K562 (cell line): Measurements from ENCODE around the gene VAMP8. TPM values are rescaled to one million over a fixed set of nuclear protein-coding genes. Genes with fewer than 3 reads are reported as not detected.

Experiments used
- ATAC-seq: fragments of 200-7000 bp; cut with Tn5 transposase; 3 replicates; pipeline ENCODE4 v1.9.1; 2020; ENCODE audit warnings: moderate library complexity
- BruUV-seq: library from RNA; stranded (reverse); fragments of 400-500 nt; replicated peaks from 2 replicates; lab custom pipeline; 2021; lab: Mats Ljungman, UMichigan
- CTCF ChIA-PET: fragments of 300-600 bp; formaldehyde crosslinking; extraction: SDS; loops from one replicate; lab custom pipeline; 2021; ENCODE audit warnings: low intra/inter-chr PET ratio; lab: Yijun Ruan, JAX
- POLR2A ChIA-PET: fragments of 300-600, 350-650 bp; sonication (Branson Sonifier 250); formaldehyde crosslinking; extraction: SDS; loops from one replicate; lab custom pipeline; 2021; ENCODE audit warnings: antibody characterized with exemption, inconsistent platforms; lab: Yijun Ruan, JAX
- DNase-seq, 4 experiments: peaks; one replicate each; pipeline versions ENCODE4 v3.0.0 to v3.0.0-alpha.2; 2011 to 2018; ENCODE audit warnings: low spot score in 3 of 4, mixed read lengths in 3 of 4; ENCODE audit errors: extremely low read depth in 1 of 4
- FAIRE-seq: peaks from 2 replicates; lab custom pipeline; 2011; peaks lifted over from hg19 to GRCh38; lab: Jason Lieb, UNC
- H2AFZ ChIP-seq: 2 replicates; pipeline ENCODE4 v1.6.0; 2011; ENCODE audit warnings: low read depth, low read length, control low read depth, inconsistent platforms
- H3K27ac ChIP-seq: fragments of 200-600 bp; 3 replicates; pipeline ENCODE4 v1.8.0; 2011; ENCODE audit warnings: low read depth, mild to moderate bottlenecking, control low read depth, inconsistent platforms, low read length, moderate library complexity, mixed read lengths; ENCODE audit errors: extremely low read depth
- H3K27me3 ChIP-seq, 2 experiments: fragments of 300-600 bp in 1 of 2; 2 replicates in 1 of 2; 3 replicates in 1 of 2; pipeline versions ENCODE4 v1.6.0 to v1.8.0; 2011; ENCODE audit warnings: inconsistent platforms in 2 of 2, low read length in 2 of 2, mild to moderate bottlenecking in 1 of 2, mixed read lengths in 1 of 2, moderate library complexity in 1 of 2; ENCODE audit not compliant: control insufficient read depth in 2 of 2, insufficient read depth in 2 of 2
- H3K36me3 ChIP-seq: fragments of 300-600 bp; 3 replicates; pipeline ENCODE4 v1.8.0; 2011; ENCODE audit warnings: mild to moderate bottlenecking, low read length, inconsistent platforms; ENCODE audit not compliant: control insufficient read depth, insufficient read depth
- H3K4me1 ChIP-seq, 2 experiments: fragments of 200-600 bp in 1 of 2; replicated peaks in 1 of 2; 2 replicates in 1 of 2; 3 replicates in 1 of 2; pipeline versions ENCODE4 v1.5.1 to v1.8.0; 2011; ENCODE audit warnings: inconsistent platforms in 2 of 2, low read length in 2 of 2, mild to moderate bottlenecking in 1 of 2, mixed read lengths in 1 of 2, moderate library complexity in 1 of 2; ENCODE audit not compliant: control insufficient read depth in 2 of 2, insufficient read depth in 2 of 2
- H3K4me2 ChIP-seq: 2 replicates; pipeline ENCODE4 v1.6.1; 2011; ENCODE audit warnings: low read length, control low read depth, inconsistent platforms, mixed read lengths; ENCODE audit not compliant: insufficient read depth
- H3K4me3 ChIP-seq: fragments of 200-600 bp; sonication (generic), shearing (Covaris generic); 2 replicates; pipeline ENCODE4 v1.5.1; 2016; ENCODE audit warnings: control low read depth, inconsistent platforms
- H3K79me2 ChIP-seq: fragments of 200-600 bp; 3 replicates; pipeline ENCODE4 v1.8.0; 2011; ENCODE audit warnings: low read length, inconsistent platforms; ENCODE audit not compliant: control insufficient read depth, insufficient read depth
- H3K9ac ChIP-seq, 2 experiments: 2 replicates each; pipeline versions ENCODE4 v1.6.0 to v1.6.1; 2011; ENCODE audit warnings: low read depth in 2 of 2, low read length in 2 of 2, control low read depth in 1 of 2, inconsistent platforms in 1 of 2, mild to moderate bottlenecking in 1 of 2, mixed read lengths in 1 of 2; ENCODE audit not compliant: insufficient read depth in 1 of 2
- H3K9me1 ChIP-seq: one replicate; pipeline ENCODE4 v1.6.0; 2011; ENCODE audit warnings: inconsistent platforms, mild to moderate bottlenecking, low read length, moderate library complexity; ENCODE audit not compliant: control insufficient read depth, insufficient read depth
- H3K9me3 ChIP-seq: replicated peaks from 2 replicates; pipeline ENCODE4 v1.5.1; 2011; ENCODE audit warnings: low read depth, low read length, inconsistent platforms; ENCODE audit not compliant: control insufficient read depth, insufficient read depth
- H4K20me1 ChIP-seq: replicated peaks from 2 replicates; pipeline ENCODE4 v1.6.1; 2011; ENCODE audit warnings: low read length, inconsistent platforms, mixed read lengths; ENCODE audit not compliant: control insufficient read depth, insufficient read depth
- CBFA2T3 ChIP-seq: fragments of 450-650 bp; IDR thresholded peaks from 2 replicates; pipeline ENCODE4 v1.6.1; 2017
- CCAR2 ChIP-seq: fragments of 200-400 bp; formaldehyde crosslinking; IDR thresholded peaks from 2 replicates; pipeline ENCODE4 v1.6.1; 2017; ENCODE audit warnings: mild to moderate bottlenecking, low read depth, low read length
- CREM ChIP-seq: IDR thresholded peaks from 2 replicates; pipeline ENCODE4 v1.6.1; 2014; ENCODE audit warnings: antibody characterized with exemption, low read depth
- FOXK1 ChIP-seq: sonication (generic); formaldehyde crosslinking; IDR thresholded peaks from 2 replicates; pipeline ENCODE4 v1.8.0; 2022; ENCODE audit warnings: missing genetic modification reagents, mild to moderate bottlenecking, borderline replicate concordance
- KDM5B ChIP-seq: fragments of 200-600 bp; sonication (generic); IDR thresholded peaks from 2 replicates; pipeline ENCODE4 v1.6.1; 2012; ENCODE audit warnings: low read depth, mild to moderate bottlenecking, moderate library complexity, low read length, control low read depth, inconsistent platforms; ENCODE audit not compliant: insufficient replicate concordance
- NCOA2 ChIP-seq, 2 experiments: fragments of 450-650 bp; IDR thresholded peaks; 2 replicates each; pipeline ENCODE4 v1.6.1; 2018; ENCODE audit warnings: mild to moderate bottlenecking in 2 of 2, moderate library complexity in 1 of 2; ENCODE audit not compliant: partially characterized antibody in 2 of 2
- NFE2 ChIP-seq: IDR thresholded peaks from 2 replicates; pipeline ENCODE4 v1.6.1; 2014; ENCODE audit warnings: antibody characterized with exemption, low read depth
- NFIC ChIP-seq: fragments of 450-650 bp; IDR thresholded peaks from 2 replicates; pipeline ENCODE4 v1.6.1; 2017; ENCODE audit warnings: mild to moderate bottlenecking, inconsistent platforms
- POLR2G ChIP-seq: fragments of 200-400 bp; formaldehyde crosslinking; IDR thresholded peaks from 2 replicates; pipeline ENCODE4 v1.6.1; 2017; ENCODE audit warnings: low read depth, mild to moderate bottlenecking, antibody characterized with exemption, low read length, moderate library complexity
- PPARD ChIP-seq: fragments of 250-450 bp; sonication (Bioruptor Pico); IDR thresholded peaks from 2 replicates; pipeline ENCODE4 v1.8.0; 2022; ENCODE audit warnings: inconsistent platforms, mild to moderate bottlenecking, moderate library complexity
- SIN3A ChIP-seq, 2 experiments: fragments of 150-350 bp in 1 of 2; IDR thresholded peaks; 2 replicates each; pipeline ENCODE4 v1.6.1; 2011 to 2016; ENCODE audit warnings: borderline replicate concordance in 2 of 2, low read depth in 2 of 2, low read length in 2 of 2, mild to moderate bottlenecking in 2 of 2, moderate library complexity in 2 of 2; ENCODE audit not compliant: control insufficient read depth in 1 of 2
- whole genome bisulfite sequencing: fragments of 100-300 bp; shearing (Covaris generic); methylation state at CpG from one replicate; pipeline ENCODE4 v1.1.6; 2016; ENCODE audit warnings: low coverage, mixed read lengths; ENCODE audit not compliant: insufficient coverage; ENCODE audit errors: missing lambda C conversion rate; 5-methylcytosine and 5-hydroxymethylcytosine counted together
- in situ Hi-C: fragments of 300-500 bp; cut with MboI; formaldehyde crosslinking; loops from 4 replicates; pipeline ENCODE4 v1.15.0; 2018; ENCODE audit warnings: inconsistent platforms, mixed read lengths
- intact Hi-C: fragments of 100-400 bp; cut with micrococcal nuclease; formaldehyde crosslinking; loops from 2 replicates; pipeline ENCODE4 v1.14.2; 2022
- polyA plus RNA-seq, 8 experiments: library from polyadenylated mRNA; depleted of rRNA in 4 of 8; stranded (reverse) in 5 of 8; unstranded in 3 of 8; fragments of >200 nt; fragmentation: Nextera tagmentation in 2 of 8; fragmentation: Illumina TruSeq in 1 of 8; extraction: Ambion mirVana in 2 of 8; extraction: Trizol in 1 of 8; gene quantifications; 2 replicates each; pipeline versions ENCODE4 v1.2.1 to v1.2.3, GENCODE V29; 2011 to 2014; ENCODE audit warnings: inconsistent platforms in 1 of 8, missing spikeins in 1 of 8
- total RNA-seq, 7 experiments: library from RNA; depleted of rRNA in 6 of 7; stranded (reverse); fragments of >200 nt in 6 of 7; fragmentation: Illumina TruSeq in 2 of 7; extraction: Trizol in 2 of 7; gene quantifications; 2 replicates each; pipeline versions ENCODE4 v1.2.1 to v1.2.3, GENCODE V29; 2011 to 2021; ENCODE audit warnings: low replicate concordance in 1 of 7
- TF ChIP-seq, protein P1 (sequence below): IDR thresholded peaks from 2 replicates; pipeline ENCODE4 v1.6.1; 2014; ENCODE audit warnings: antibody characterized with exemption
- TF ChIP-seq, protein P2 (sequence below): fragments of 450-650 bp; conservative IDR thresholded peaks from 2 replicates; pipeline ENCODE4 v1.6.1; 2016; ENCODE audit warnings: missing genetic modification characterization, low read depth, mild to moderate bottlenecking, missing compliant biosample characterization, moderate library complexity
- TF ChIP-seq, protein P3 (sequence below): fragments of 250-450 bp; sonication (Bioruptor Pico); IDR thresholded peaks from 2 replicates; pipeline ENCODE4 v1.4.0; 2020; ENCODE audit warnings: mild to moderate bottlenecking, moderate library complexity

VAMP8 gene
- total and polyA plus RNA-seq, 9 of the 15 experiments (the other 6 are each of a cell fraction or from before 2014, with no cell fraction given): 107 to 571 (median 248) TPM

DNA sequence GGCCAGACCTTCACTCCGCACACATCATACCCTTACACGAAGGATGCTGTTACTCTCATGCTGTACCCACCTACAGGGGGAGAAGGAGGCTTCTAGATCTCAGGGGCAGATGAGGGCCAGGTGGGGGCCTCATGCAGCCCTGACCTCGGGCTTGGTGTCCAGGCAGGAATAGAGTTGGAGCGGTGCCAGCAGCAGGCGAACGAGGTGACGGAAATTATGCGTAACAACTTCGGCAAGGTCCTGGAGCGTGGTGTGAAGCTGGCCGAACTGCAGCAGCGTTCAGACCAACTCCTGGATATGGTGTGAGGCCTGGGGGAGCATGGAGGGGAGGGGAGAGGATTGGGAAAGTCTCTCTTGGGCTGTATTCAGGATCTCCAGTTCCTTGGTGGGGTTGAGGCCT lies 14.2 kb downstream of the VAMP8 start:
- no peaks in the 10 kb centered on the region for H3K9me3 ChIP-seq
- BruUV-seq: no TSS peak
- no peak overlapping the region for H3K27ac ChIP-seq
- ChIA-PET POLR2A (interaction anchor here (1.0 to 2.7 kb wide), 3 partner anchors 9 to 17 kb away, joined by 3 to 25 read pairs (median 3); partner anchors contain the start of genes TMEM150A and VAMP8), CTCF (no interaction called here)
- peak overlapping the region in 1 of 2 experiments; percentile 24; a peak in 1 of 4 replicates for H3K9ac ChIP-seq
- H2AFZ ChIP-seq: no peak overlapping the region
- FAIRE-seq (no peak), DNase-seq (no peak), ATAC-seq (no peak)
- in situ Hi-C loops: no loop called here
- no peaks in the 10 kb centered on the region for H4K20me1 ChIP-seq
- H3K27me3 ChIP-seq: no peaks in the 10 kb centered on the region
- H3K4me2 ChIP-seq: no peak overlapping the region
- H3K36me3 ChIP-seq: peaks cover 2% of the 10 kb centered on the region; the same call in 1 of the 3 replicates
- intact Hi-C loops: no loop called here
- H3K4me3 ChIP-seq: no peak overlapping the region
- H3K79me2 ChIP-seq: peaks cover 20% of the 10 kb centered on the region
- H3K4me1 ChIP-seq: peaks cover 27 to 35% of the 10 kb centered on the region in 2 experiments
- WGBS: 74% methylated on average over 12 of the region's 12 CpGs
- peaks cover 4% of the 10 kb centered on the region for H3K9me1 ChIP-seq
- TF ChIP-seq, protein P1, sequence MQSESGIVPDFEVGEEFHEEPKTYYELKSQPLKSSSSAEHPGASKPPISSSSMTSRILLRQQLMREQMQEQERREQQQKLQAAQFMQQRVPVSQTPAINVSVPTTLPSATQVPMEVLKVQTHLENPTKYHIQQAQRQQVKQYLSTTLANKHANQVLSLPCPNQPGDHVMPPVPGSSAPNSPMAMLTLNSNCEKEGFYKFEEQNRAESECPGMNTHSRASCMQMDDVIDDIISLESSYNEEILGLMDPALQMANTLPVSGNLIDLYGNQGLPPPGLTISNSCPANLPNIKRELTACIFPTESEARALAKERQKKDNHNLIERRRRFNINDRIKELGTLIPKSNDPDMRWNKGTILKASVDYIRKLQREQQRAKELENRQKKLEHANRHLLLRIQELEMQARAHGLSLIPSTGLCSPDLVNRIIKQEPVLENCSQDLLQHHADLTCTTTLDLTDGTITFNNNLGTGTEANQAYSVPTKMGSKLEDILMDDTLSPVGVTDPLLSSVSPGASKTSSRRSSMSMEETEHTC: no peak
- no peak for TF ChIP-seq FOXK1 (CRISPR knock-in tag)
- TF ChIP-seq KDM5B: peak; percentile 30
- TF ChIP-seq CCAR2: no peak
- TF ChIP-seq POLR2G: 0 out of 2 replicates have a peak, but pooled peaks have one; percentile 26
- TF ChIP-seq PPARD: no peak
- TF ChIP-seq SIN3A (IDR thresholded peaks at IDR 0.05; ENCODE audit: borderline replicate concordance in 2 of 2, control insufficient read depth in 1 of 2, low read depth in 2 of 2, low read length in 2 of 2): no peak
- TF ChIP-seq, protein P2, sequence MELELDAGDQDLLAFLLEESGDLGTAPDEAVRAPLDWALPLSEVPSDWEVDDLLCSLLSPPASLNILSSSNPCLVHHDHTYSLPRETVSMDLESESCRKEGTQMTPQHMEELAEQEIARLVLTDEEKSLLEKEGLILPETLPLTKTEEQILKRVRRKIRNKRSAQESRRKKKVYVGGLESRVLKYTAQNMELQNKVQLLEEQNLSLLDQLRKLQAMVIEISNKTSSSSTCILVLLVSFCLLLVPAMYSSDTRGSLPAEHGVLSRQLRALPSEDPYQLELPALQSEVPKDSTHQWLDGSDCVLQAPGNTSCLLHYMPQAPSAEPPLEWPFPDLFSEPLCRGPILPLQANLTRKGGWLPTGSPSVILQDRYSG: no peak
- no peak for TF ChIP-seq CBFA2T3
- TF ChIP-seq NFE2: no peak
- TF ChIP-seq, protein P3, sequence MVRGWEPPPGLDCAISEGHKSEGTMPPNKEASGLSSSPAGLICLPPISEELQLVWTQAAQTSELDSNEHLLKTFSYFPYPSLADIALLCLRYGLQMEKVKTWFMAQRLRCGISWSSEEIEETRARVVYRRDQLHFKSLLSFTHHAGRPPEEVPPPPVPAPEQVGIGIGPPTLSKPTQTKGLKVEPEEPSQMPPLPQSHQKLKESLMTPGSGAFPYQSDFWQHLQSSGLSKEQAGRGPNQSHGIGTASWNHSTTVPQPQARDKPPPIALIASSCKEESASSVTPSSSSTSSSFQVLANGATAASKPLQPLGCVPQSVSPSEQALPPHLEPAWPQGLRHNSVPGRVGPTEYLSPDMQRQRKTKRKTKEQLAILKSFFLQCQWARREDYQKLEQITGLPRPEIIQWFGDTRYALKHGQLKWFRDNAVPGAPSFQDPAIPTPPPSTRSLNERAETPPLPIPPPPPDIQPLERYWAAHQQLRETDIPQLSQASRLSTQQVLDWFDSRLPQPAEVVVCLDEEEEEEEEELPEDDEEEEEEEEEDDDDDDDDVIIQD: no peak
- no peak for TF ChIP-seq CREM
- TF ChIP-seq NCOA2 (IDR thresholded peaks at IDR 0.05; ENCODE audit: partially characterized antibody in 2 of 2): no peak
- peak; percentile 89 for TF ChIP-seq NFIC
